ENCODE measurements around the gene KNDC1.

- TF ChIP-seq ZBTB33 (CRISPR knock-in tag; IDR thresholded peaks at IDR 0.05) (no peak), USF2 (IDR thresholded peaks at IDR 0.05; ENCODE audit: low read depth, low read length) (no peak), USF2 (CRISPR knock-in tag; IDR thresholded peaks at IDR 0.05; ENCODE audit: borderline replicate concordance) (no peak), KAT2B (IDR thresholded peaks at IDR 0.05; ENCODE audit: borderline replicate concordance, low read depth, low read length) (no peak), KMT2B (CRISPR knock-in tag; IDR thresholded peaks at IDR 0.05) (no peak), ADNP (CRISPR knock-in tag; IDR thresholded peaks at IDR 0.05) (no peak), CTCF (CRISPR knock-in tag; IDR thresholded peaks at IDR 0.05) (no peak), ZNF232 (CRISPR knock-in tag; IDR thresholded peaks at IDR 0.05; ENCODE audit: borderline replicate concordance) (no peak), RAD51 (IDR thresholded peaks at IDR 0.05; ENCODE audit: borderline replicate concordance) (no peak), RBM22 (optimal IDR thresholded peaks at IDR 0.05; ENCODE audit: low read length) (no peak)
Measured at GRCh38 chr10:133209641-133210040, 49.6 kb downstream of the KNDC1 start.

Data from HepG2 (cell line).